Measurements from ENCODE around the gene JMJD8. TPM values are rescaled to one million over a fixed set of nuclear protein-coding genes. Genes with fewer than 3 reads are reported as not detected.

Gene JMJD8
- total and polyA plus RNA-seq, 9 of the 15 experiments (the other 6 are each of a cell fraction or from before 2014, with no cell fraction given), result 1.2 to 50.6 (median 29.3) TPM

- TF ChIP-seq REST (IDR thresholded peaks at IDR 0.05; ENCODE audit: borderline replicate concordance), result no peak
- TF ChIP-seq REST (CRISPR knock-in tag; IDR thresholded peaks at IDR 0.05; ENCODE audit: low read depth), result 0 out of 2 replicates have a peak, but pooled peaks have one; percentile 28
- peak; percentile 67 for TF ChIP-seq PRDM10 (IDR thresholded peaks at IDR 0.05; ENCODE audit: partially characterized antibody)
- no peak for TF ChIP-seq ZNF644 (tag; IDR thresholded peaks at IDR 0.05; ENCODE audit: low read depth)
- TF ChIP-seq TRIM24 (IDR thresholded peaks at IDR 0.05), result no peak
- no peak for TF ChIP-seq E2F5 (CRISPR knock-in tag; IDR thresholded peaks at IDR 0.05)
- TF ChIP-seq MLLT1 (IDR thresholded peaks at IDR 0.05), result no peak
- no peak for TF ChIP-seq MEIS2 (IDR thresholded peaks at IDR 0.05; ENCODE audit: partially characterized antibody)
- TF ChIP-seq ETS1 (conservative IDR thresholded peaks at IDR 0.05; ENCODE audit: control insufficient read depth, low read depth, low read length), result no peak
- no peak for TF ChIP-seq ZNF445 (CRISPR knock-in tag; IDR thresholded peaks at IDR 0.05; ENCODE audit: low read depth)
Observed at GRCh38 chr16:714558-715476, 30.7 kb upstream of the JMJD8 start, which contains the start of gene METRN (continued).

Measured in K562 (cell line).